ENCODE data around the gene PDLIM5.

DNA sequence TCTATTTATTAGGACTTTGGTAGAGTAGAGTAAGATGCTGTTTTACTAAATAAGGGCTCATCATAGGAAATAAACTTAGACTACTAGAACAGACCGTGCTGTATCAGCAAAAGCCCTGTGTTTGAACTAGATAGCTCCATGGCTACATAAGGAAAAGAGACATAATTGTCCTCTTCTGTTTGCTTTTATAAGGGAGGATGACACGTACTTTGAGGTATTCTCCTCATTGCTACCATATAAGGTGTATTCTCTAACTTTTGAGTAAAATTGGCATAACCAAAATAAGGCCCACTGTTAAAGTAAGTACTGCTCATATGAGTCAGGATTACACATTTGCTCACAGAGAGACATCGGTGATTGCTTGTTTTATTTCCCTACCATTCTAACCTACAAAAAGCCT lies 64.3 kb downstream of the PDLIM5 start:
- TF ChIP-seq POLR2A (IDR thresholded peaks at IDR 0.05) (no peak), EP300 (IDR thresholded peaks at IDR 0.05) (no peak)
- TF ChIP-seq, protein P1, sequence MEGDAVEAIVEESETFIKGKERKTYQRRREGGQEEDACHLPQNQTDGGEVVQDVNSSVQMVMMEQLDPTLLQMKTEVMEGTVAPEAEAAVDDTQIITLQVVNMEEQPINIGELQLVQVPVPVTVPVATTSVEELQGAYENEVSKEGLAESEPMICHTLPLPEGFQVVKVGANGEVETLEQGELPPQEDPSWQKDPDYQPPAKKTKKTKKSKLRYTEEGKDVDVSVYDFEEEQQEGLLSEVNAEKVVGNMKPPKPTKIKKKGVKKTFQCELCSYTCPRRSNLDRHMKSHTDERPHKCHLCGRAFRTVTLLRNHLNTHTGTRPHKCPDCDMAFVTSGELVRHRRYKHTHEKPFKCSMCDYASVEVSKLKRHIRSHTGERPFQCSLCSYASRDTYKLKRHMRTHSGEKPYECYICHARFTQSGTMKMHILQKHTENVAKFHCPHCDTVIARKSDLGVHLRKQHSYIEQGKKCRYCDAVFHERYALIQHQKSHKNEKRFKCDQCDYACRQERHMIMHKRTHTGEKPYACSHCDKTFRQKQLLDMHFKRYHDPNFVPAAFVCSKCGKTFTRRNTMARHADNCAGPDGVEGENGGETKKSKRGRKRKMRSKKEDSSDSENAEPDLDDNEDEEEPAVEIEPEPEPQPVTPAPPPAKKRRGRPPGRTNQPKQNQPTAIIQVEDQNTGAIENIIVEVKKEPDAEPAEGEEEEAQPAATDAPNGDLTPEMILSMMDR (IDR thresholded peaks at IDR 0.05), result no peak

Data from suprapubic skin (tissue), 3 donors.